HG03575 (cell line): ENCODE data around the gene KCNH4.

Experiments
- ATAC-seq: cut with Tn5 transposase; IDR thresholded peaks from one replicate; pipeline ENCODE4 v1.9.1; 2021; ENCODE audit not compliant: unreplicated experiment, insufficient number of reproducible peaks, low FRiP score; ENCODE audit errors: extremely low read depth

KCNH4 gene

GRCh38 chr17:42110301-42111264 lies 70.4 kb downstream of the KCNH4 start:
- ATAC-seq: no peak

GRCh38 chr17:42109086-42109485 lies 71.9 kb downstream of the KCNH4 start:
- ATAC-seq: no peak

GRCh38 chr17:42107597-42108576 lies 73.1 kb downstream of the KCNH4 start:
- ATAC-seq: no peak

- ATAC-seq: no peak
These were observed 73.8 kb downstream of the KCNH4 start for GRCh38 chr17:42107124-42107523.
